SH-SY5Y (cell line): ENCODE data around the gene DHX35.

Experiments
- GATA2 ChIP-seq: IDR thresholded peaks from 2 replicates; pipeline ENCODE4 v1.6.1; 2011; ENCODE audit warnings: mild to moderate bottlenecking, low read depth, low read length
- GATA3 ChIP-seq: IDR thresholded peaks from 2 replicates; pipeline ENCODE4 v1.6.1; 2011; ENCODE audit warnings: low read depth, mild to moderate bottlenecking, low read length, moderate library complexity

DNA sequence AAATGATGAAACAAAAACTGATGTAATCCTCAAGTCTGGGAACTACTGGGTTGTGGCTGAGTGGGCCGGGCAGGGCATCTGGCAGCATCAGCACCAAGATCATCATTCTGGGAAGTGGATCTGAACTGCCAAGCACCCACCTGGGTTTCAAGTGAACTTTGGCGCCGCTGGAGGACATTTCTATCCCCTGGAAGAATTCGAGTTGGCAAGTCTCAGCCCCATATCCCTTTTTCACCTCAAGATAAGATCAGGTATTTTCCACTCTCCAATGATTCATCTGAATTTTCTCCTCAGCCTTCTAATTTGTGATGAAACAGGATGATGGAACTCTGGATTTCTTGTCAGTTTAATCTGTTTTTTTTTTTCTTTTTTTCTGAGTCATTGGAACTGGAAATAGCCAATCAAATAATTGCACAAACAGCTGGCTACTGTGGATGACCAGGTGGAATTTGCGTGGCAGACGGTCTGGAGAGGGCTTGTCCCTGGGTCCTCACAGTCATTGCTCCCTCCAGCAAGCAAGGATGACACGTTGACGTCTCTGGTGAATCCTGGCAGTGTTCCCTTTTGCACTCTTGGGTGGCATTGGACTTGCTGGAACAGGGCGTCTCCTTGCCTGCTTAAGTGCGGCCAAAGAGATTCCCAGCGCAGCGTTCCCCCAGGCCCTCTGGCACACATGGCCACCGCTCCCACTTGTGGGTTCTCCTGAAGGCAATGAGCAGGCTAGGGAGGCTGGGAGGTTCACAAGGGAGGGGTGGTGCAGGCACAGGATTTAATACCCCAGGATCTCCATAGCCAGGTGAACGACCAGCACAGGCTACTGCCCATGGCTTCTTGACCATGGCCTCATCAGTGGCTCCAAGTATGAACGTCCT is 80.4 kb downstream of the DHX35 start:
- no peak; the same call in 1 of the 2 replicates for TF ChIP-seq GATA2
- no peak for TF ChIP-seq GATA3
